RPMI7951 (cell line): ENCODE measurements around the gene EMD. TPM values are rescaled to one million over a fixed set of nuclear protein-coding genes. Genes with fewer than 3 reads are reported as not detected.
"Not testable (repeated sequence)": the region's sequence is repeated elsewhere in the genome, so short reads cannot be mapped to it uniquely, and the experiment has no call there.

Experiments used
- DNase-seq: peaks from one replicate; pipeline ENCODE4 v3.0.0-alpha.2; 2012; ENCODE audit warnings: low read depth
- total RNA-seq: library from RNA; depleted of rRNA; stranded (reverse); fragments of >200 nt; shearing (Covaris generic); gene quantifications from 2 replicates; pipeline ENCODE4 v1.2.3, GENCODE V29; 2014

The EMD gene
- total RNA-seq, 1 experiment from 2014 or later = 27.6 TPM

- DNase-seq = peak; percentile 90
Measured at GRCh38 chrX:154371017-154371788, 7.9 kb upstream of the EMD start.

- DNase-seq = no peak
Measured at GRCh38 chrX:154371789-154372300, 7.2 kb upstream of the EMD start.

GRCh38 chrX:154372612-154373022 is 6.5 kb upstream of the EMD start:
- peak; percentile 38 for DNase-seq

- DNase-seq = peak; percentile 77
Measured at GRCh38 chrX:154373340-154374306, 5.5 kb upstream of the EMD start.

GRCh38 chrX:154374313-154375155 is 4.6 kb upstream of the EMD start, which contains the start of gene FLNA:
TSS of gene FLNA (minus strand) at chrX:154374634. CDS start at chrX:154371245, 3,389 bp downstream.
- peak; percentile 16 for DNase-seq

GRCh38 chrX:154375156-154375504 is 4.0 kb upstream of the EMD start:
- DNase-seq = no peak

- DNase-seq = no peak
Measured at GRCh38 chrX:154376774-154377173, 2.3 kb upstream of the EMD start.

GRCh38 chrX:154378059-154378798 is 866 bp upstream of the EMD start:
- peak; percentile 58 for DNase-seq

- DNase-seq = no peak
Measured at GRCh38 chrX:154379569-154379951, 465 bp downstream of the EMD start.

- no peak for DNase-seq
Measured at GRCh38 chrX:154380153-154380552, 1.1 kb downstream of the EMD start.

- DNase-seq = no peak
Measured at GRCh38 chrX:154380787-154381186, 1.7 kb downstream of the EMD start.

- DNase-seq = no peak
Measured at GRCh38 chrX:154381271-154381670, 2.2 kb downstream of the EMD start.

GRCh38 chrX:154382483-154383069 is 3.5 kb downstream of the EMD start:
- DNase-seq = no peak

- DNase-seq = no peak
Measured at GRCh38 chrX:154383359-154384283, 4.5 kb downstream of the EMD start.

GRCh38 chrX:154384284-154384892 is 5.3 kb downstream of the EMD start:
- no peak for DNase-seq

- DNase-seq = not testable (repeated sequence)
Measured at GRCh38 chrX:154388094-154388493, 9.0 kb downstream of the EMD start.

GRCh38 chrX:154388649-154389048 is 9.6 kb downstream of the EMD start:
- not testable (repeated sequence) for DNase-seq

- not testable (repeated sequence) for DNase-seq
Measured at GRCh38 chrX:154389812-154390747, 11.0 kb downstream of the EMD start.
